ENCODE data around the gene MSTN. TPM values are rescaled to one million over a fixed set of nuclear protein-coding genes. Genes with fewer than 3 reads are reported as not detected.

Gene MSTN
- total RNA-seq, 1 donor from 2014 or later: not detected

DNA sequence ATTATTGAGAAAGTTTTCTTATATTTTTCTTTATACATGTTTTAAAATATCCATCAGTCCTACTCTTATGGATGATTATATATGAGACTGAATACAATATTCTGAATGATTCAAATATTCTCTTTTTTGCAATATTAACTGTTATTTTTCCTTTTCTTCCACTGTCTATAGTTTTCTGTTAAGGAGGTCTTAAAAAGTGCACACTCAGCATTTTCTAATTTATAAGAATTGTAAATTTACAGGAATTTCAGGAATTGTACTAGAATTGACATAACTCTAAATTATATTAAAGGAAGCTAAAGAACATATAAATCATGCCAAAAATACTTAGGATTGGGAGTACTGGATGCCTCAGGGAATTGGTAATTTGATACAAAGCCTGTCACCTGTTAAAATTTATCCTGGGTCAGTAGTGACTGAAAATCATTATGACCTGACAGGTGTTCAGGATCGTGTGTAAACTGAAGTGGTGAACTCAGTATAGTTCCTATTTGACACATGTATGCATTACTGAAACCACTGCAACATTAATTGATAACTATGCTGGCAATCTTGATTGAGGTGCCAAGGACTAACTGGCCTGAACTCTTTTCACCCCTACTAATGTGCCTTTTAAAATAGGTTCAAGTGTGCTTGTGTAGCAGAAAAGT, 30.4 kb downstream of the MSTN start:
- peaks cover 3% of the 10 kb centered on the region for H3K27me3 Mint-ChIP-seq (ENCODE audit: low read depth, unreplicated experiment)
- H3K36me3 ChIP-seq (ENCODE audit: insufficient read depth, low read length): no peaks in the 10 kb centered on the region
- H3K4me2 ChIP-seq (ENCODE audit: low read length): no peak overlapping the region
- no peak overlapping the region for H3K27ac ChIP-seq (ENCODE audit: low read depth, low read length)
- no peak overlapping the region for H3K27ac Mint-ChIP-seq (ENCODE audit: unreplicated experiment)
- H3K9me3 ChIP-seq (ENCODE audit: insufficient read depth, low read depth, low read length): no peaks in the 10 kb centered on the region
- no peaks in the 10 kb centered on the region for H3K27me3 ChIP-seq (ENCODE audit: insufficient read depth, low read length)
- H2AFZ ChIP-seq (ENCODE audit: low read depth, low read length): no peak overlapping the region
- no peak overlapping the region for H3K4me3 Mint-ChIP-seq (ENCODE audit: unreplicated experiment)
- H3K4me1 ChIP-seq (ENCODE audit: insufficient read depth, low read length): no peaks in the 10 kb centered on the region
- no peaks in the 10 kb centered on the region for H3K9me3 Mint-ChIP-seq (ENCODE audit: unreplicated experiment)
- H3K79me2 ChIP-seq (ENCODE audit: insufficient read depth, low read length): no peaks in the 10 kb centered on the region
- FAIRE-seq (no peak), DNase-seq (ENCODE audit: low read depth) (no peak)
- H3K4me3 ChIP-seq (ENCODE audit: insufficient read depth, low read depth, low read length): no peak overlapping the region
- H3K9ac ChIP-seq (ENCODE audit: low read length): no peak overlapping the region
- no peaks in the 10 kb centered on the region for H3K36me3 Mint-ChIP-seq (ENCODE audit: low read depth, unreplicated experiment)
- TF ChIP-seq, protein P1, sequence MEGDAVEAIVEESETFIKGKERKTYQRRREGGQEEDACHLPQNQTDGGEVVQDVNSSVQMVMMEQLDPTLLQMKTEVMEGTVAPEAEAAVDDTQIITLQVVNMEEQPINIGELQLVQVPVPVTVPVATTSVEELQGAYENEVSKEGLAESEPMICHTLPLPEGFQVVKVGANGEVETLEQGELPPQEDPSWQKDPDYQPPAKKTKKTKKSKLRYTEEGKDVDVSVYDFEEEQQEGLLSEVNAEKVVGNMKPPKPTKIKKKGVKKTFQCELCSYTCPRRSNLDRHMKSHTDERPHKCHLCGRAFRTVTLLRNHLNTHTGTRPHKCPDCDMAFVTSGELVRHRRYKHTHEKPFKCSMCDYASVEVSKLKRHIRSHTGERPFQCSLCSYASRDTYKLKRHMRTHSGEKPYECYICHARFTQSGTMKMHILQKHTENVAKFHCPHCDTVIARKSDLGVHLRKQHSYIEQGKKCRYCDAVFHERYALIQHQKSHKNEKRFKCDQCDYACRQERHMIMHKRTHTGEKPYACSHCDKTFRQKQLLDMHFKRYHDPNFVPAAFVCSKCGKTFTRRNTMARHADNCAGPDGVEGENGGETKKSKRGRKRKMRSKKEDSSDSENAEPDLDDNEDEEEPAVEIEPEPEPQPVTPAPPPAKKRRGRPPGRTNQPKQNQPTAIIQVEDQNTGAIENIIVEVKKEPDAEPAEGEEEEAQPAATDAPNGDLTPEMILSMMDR (IDR thresholded peaks at IDR 0.05; ENCODE audit: insufficient read depth, low read depth, low read length): no peak
- TF ChIP-seq EZH2 (IDR thresholded peaks at IDR 0.05; ENCODE audit: insufficient read depth, low read length): no peak
- H3K4me1 Mint-ChIP-seq (ENCODE audit: low read depth, unreplicated experiment): no peaks in the 10 kb centered on the region
- no peaks in the 10 kb centered on the region for H4K20me1 ChIP-seq (ENCODE audit: insufficient read depth, low read length)

DNA sequence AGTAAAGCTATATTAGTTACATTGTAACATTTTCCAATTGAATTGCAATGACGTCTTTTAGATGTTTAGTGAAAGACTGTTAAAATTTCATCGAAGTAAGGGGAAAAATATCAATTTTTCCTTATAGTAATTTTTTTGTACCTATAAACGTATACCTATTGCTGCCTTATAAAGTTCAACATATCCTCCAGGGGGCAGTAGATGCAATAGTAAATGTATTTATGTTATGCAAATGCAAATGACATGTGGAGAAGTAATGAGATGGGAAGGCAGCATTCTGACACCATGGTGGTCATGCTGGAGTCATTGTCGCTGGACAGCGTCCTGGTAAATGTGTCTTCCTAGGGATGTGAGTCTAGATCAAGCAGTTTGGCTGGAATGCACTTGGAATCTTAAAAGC, 38.7 kb downstream of the MSTN start:
- Histone ChIP-seq H3K4me1 (ENCODE audit: insufficient read depth, low read length) (no peaks in the 10 kb centered on the region), H3K27me3 (ENCODE audit: insufficient read depth, low read length) (peaks cover 3% of the 10 kb centered on the region), H3K9me3 (ENCODE audit: insufficient read depth, low read depth, low read length) (no peaks in the 10 kb centered on the region), H3K4me3 (ENCODE audit: insufficient read depth, low read depth, low read length) (no peak overlapping the region), H3K36me3 (ENCODE audit: insufficient read depth, low read length) (no peaks in the 10 kb centered on the region), H4K20me1 (ENCODE audit: insufficient read depth, low read length) (no peaks in the 10 kb centered on the region), H3K79me2 (ENCODE audit: insufficient read depth, low read length) (no peaks in the 10 kb centered on the region), H3K9ac (ENCODE audit: low read length) (no peak overlapping the region), H3K27ac (ENCODE audit: low read depth, low read length) (no peak overlapping the region), H3K4me2 (ENCODE audit: low read length) (no peak overlapping the region), H2AFZ (ENCODE audit: low read depth, low read length) (no peak overlapping the region)
- FAIRE-seq (no peak), DNase-seq (ENCODE audit: low read depth) (peak; percentile 26)
- no peaks in the 10 kb centered on the region for H3K4me1 Mint-ChIP-seq (ENCODE audit: low read depth, unreplicated experiment)
- H3K4me3 Mint-ChIP-seq (ENCODE audit: unreplicated experiment): no peak overlapping the region
- TF ChIP-seq EZH2 (IDR thresholded peaks at IDR 0.05; ENCODE audit: insufficient read depth, low read length): no peak
- TF ChIP-seq, protein P1 (IDR thresholded peaks at IDR 0.05; ENCODE audit: insufficient read depth, low read depth, low read length): peak; percentile 43
- no peak overlapping the region for H3K27ac Mint-ChIP-seq (ENCODE audit: unreplicated experiment)
- H3K36me3 Mint-ChIP-seq (ENCODE audit: low read depth, unreplicated experiment): no peaks in the 10 kb centered on the region
- peaks cover 4% of the 10 kb centered on the region for H3K9me3 Mint-ChIP-seq (ENCODE audit: unreplicated experiment)
- H3K27me3 Mint-ChIP-seq (ENCODE audit: low read depth, unreplicated experiment): peaks cover 6% of the 10 kb centered on the region

DNA sequence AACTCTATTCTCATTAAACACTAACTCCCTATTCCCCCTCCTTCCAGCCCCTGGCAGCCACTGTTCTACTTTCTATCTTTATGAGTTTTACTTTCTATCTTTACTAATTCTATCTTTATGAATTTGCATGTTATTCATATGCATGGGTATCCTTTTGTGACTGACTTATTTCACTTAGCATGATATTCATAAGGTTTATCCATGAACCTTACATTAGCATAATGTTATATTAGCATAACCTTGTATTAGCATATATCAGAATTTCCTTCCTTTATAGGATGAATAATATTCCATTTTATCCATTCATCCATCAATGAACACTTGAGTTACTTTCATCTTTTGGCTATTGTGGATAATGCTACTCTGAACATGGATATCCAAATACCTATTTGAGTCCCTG, 41.8 kb downstream of the MSTN start:
- Histone ChIP-seq H3K9ac (ENCODE audit: low read length) (no peak overlapping the region), H3K9me3 (ENCODE audit: insufficient read depth, low read depth, low read length) (no peaks in the 10 kb centered on the region), H3K36me3 (ENCODE audit: insufficient read depth, low read length) (no peaks in the 10 kb centered on the region), H3K4me2 (ENCODE audit: low read length) (no peak overlapping the region), H3K27me3 (ENCODE audit: insufficient read depth, low read length) (peaks cover 3% of the 10 kb centered on the region), H2AFZ (ENCODE audit: low read depth, low read length) (no peak overlapping the region), H3K79me2 (ENCODE audit: insufficient read depth, low read length) (no peaks in the 10 kb centered on the region), H3K4me1 (ENCODE audit: insufficient read depth, low read length) (no peaks in the 10 kb centered on the region), H3K4me3 (ENCODE audit: insufficient read depth, low read depth, low read length) (no peak overlapping the region), H4K20me1 (ENCODE audit: insufficient read depth, low read length) (no peaks in the 10 kb centered on the region), H3K27ac (ENCODE audit: low read depth, low read length) (no peak overlapping the region)
- DNase-seq (ENCODE audit: low read depth): no peak
- TF ChIP-seq, protein P1 (IDR thresholded peaks at IDR 0.05; ENCODE audit: insufficient read depth, low read depth, low read length): no peak
- TF ChIP-seq EZH2 (IDR thresholded peaks at IDR 0.05; ENCODE audit: insufficient read depth, low read length): no peak
- no peak overlapping the region for H3K4me3 Mint-ChIP-seq (ENCODE audit: unreplicated experiment)
- H3K36me3 Mint-ChIP-seq (ENCODE audit: low read depth, unreplicated experiment): no peaks in the 10 kb centered on the region
- H3K27ac Mint-ChIP-seq (ENCODE audit: unreplicated experiment): no peak overlapping the region
- no peak for FAIRE-seq
- H3K4me1 Mint-ChIP-seq (ENCODE audit: low read depth, unreplicated experiment): no peaks in the 10 kb centered on the region
- peaks cover 11% of the 10 kb centered on the region for H3K9me3 Mint-ChIP-seq (ENCODE audit: unreplicated experiment)
- peaks cover under 1% of the 10 kb centered on the region for H3K27me3 Mint-ChIP-seq (ENCODE audit: low read depth, unreplicated experiment)
